Neural cell (in vitro differentiated cells): ENCODE measurements around the gene UCK2.

Source experiments
- EZH2 ChIP-seq: fragments of 200-600, 300-800 bp; shearing (Covaris generic), sonication (generic); IDR thresholded peaks from 2 replicates; pipeline ENCODE4 v1.6.1; 2014; ENCODE audit warnings: antibody characterized with exemption, low read length, borderline replicate concordance, mild to moderate bottlenecking; ENCODE audit not compliant: insufficient read depth, poor library complexity, severe bottlenecking
- TF ChIP-seq, protein P1 (sequence below): fragments of 450-650 bp; IDR thresholded peaks from 2 replicates; pipeline ENCODE4 v1.5.1; 2014; ENCODE audit warnings: antibody characterized with exemption, mild to moderate bottlenecking, moderate library complexity; ENCODE audit not compliant: poor library complexity, severe bottlenecking

GRCh38 chr1:165833358-165833757, 5.9 kb downstream of the UCK2 start:
- no peak for TF ChIP-seq EZH2
- TF ChIP-seq, protein P1, sequence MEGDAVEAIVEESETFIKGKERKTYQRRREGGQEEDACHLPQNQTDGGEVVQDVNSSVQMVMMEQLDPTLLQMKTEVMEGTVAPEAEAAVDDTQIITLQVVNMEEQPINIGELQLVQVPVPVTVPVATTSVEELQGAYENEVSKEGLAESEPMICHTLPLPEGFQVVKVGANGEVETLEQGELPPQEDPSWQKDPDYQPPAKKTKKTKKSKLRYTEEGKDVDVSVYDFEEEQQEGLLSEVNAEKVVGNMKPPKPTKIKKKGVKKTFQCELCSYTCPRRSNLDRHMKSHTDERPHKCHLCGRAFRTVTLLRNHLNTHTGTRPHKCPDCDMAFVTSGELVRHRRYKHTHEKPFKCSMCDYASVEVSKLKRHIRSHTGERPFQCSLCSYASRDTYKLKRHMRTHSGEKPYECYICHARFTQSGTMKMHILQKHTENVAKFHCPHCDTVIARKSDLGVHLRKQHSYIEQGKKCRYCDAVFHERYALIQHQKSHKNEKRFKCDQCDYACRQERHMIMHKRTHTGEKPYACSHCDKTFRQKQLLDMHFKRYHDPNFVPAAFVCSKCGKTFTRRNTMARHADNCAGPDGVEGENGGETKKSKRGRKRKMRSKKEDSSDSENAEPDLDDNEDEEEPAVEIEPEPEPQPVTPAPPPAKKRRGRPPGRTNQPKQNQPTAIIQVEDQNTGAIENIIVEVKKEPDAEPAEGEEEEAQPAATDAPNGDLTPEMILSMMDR: no peak
